H9 (cell line): ENCODE measurements around the gene THOC2. TPM values are rescaled to one million over a fixed set of nuclear protein-coding genes. Genes with fewer than 3 reads are reported as not detected.
A peak's percentile ranks its signal among the peaks of the same experiment; 100 is the strongest.
"Not testable (repeated sequence)": the region's sequence is repeated elsewhere in the genome, so short reads cannot be mapped to it uniquely, and the experiment has no call there.

ENCODE experiments used
- DNase-seq: peaks from one replicate; pipeline ENCODE4 v3.0.0-alpha.2; 2017
- H2AFZ ChIP-seq: one replicate; pipeline ENCODE4 v1.6.1; 2013; ENCODE audit warnings: mild to moderate bottlenecking, low read length, control low read depth, moderate library complexity
- H2AK5ac ChIP-seq: 2 replicates; pipeline ENCODE4 v1.6.1; 2013; ENCODE audit warnings: low read length, control low read depth, mixed read lengths; ENCODE audit not compliant: insufficient read length
- H2BK120ac ChIP-seq: one replicate; pipeline ENCODE4 v1.6.1; 2013; ENCODE audit warnings: low read depth, mild to moderate bottlenecking, low read length, control low read depth, inconsistent platforms; ENCODE audit not compliant: poor library complexity, severe bottlenecking
- H2BK12ac ChIP-seq: 2 replicates; pipeline ENCODE4 v1.6.1; 2013; ENCODE audit warnings: low read length, control low read depth, mixed read lengths, low read depth; ENCODE audit not compliant: insufficient read length
- H2BK15ac ChIP-seq: 2 replicates; pipeline ENCODE4 v1.6.1; 2013; ENCODE audit warnings: low read depth, low read length, control low read depth
- H2BK20ac ChIP-seq: one replicate; pipeline ENCODE4 v1.6.1; 2013; ENCODE audit warnings: low read depth, mild to moderate bottlenecking, low read length, control low read depth, inconsistent platforms; ENCODE audit not compliant: poor library complexity, severe bottlenecking
- H2BK5ac ChIP-seq: 2 replicates; pipeline ENCODE4 v1.6.1; 2013; ENCODE audit warnings: low read length, control low read depth, mixed read lengths; ENCODE audit not compliant: insufficient read length
- H3K14ac ChIP-seq: 2 replicates; pipeline ENCODE4 v1.6.1; 2013; ENCODE audit warnings: low read length, control low read depth; ENCODE audit not compliant: insufficient read depth
- H3K18ac ChIP-seq: 2 replicates; pipeline ENCODE4 v1.6.1; 2013; ENCODE audit warnings: low read depth, mild to moderate bottlenecking, mixed read lengths, low read length, control low read depth; ENCODE audit not compliant: insufficient read length
- H3K23ac ChIP-seq: 2 replicates; pipeline ENCODE4 v1.6.1; 2013; ENCODE audit warnings: low read length, control low read depth, mixed read lengths, low read depth; ENCODE audit not compliant: insufficient read length
- H3K23me2 ChIP-seq: 2 replicates; pipeline ENCODE4 v1.6.1; 2013; ENCODE audit warnings: low read depth, mild to moderate bottlenecking, mixed read lengths, low read length, control low read depth; ENCODE audit not compliant: insufficient read length, poor library complexity, severe bottlenecking
- H3K27ac ChIP-seq: 2 replicates; pipeline ENCODE4 v1.5.1; 2013; ENCODE audit warnings: low read length, control low read depth, mixed read lengths, low read depth; ENCODE audit not compliant: insufficient read length
- H3K27me3 ChIP-seq: 2 replicates; pipeline ENCODE4 v1.6.1; 2013; ENCODE audit warnings: low read length, control low read depth, inconsistent platforms; ENCODE audit not compliant: insufficient read depth
- H3K4ac ChIP-seq: 2 replicates; pipeline ENCODE4 v1.6.1; 2013; ENCODE audit warnings: low read depth, mild to moderate bottlenecking, control low read depth, inconsistent platforms, low read length, moderate library complexity
- H3K4me1 ChIP-seq: 2 replicates; pipeline ENCODE4 v1.6.1; 2013; ENCODE audit warnings: low read length, control low read depth, inconsistent platforms; ENCODE audit not compliant: insufficient read depth
- H3K4me2 ChIP-seq: 2 replicates; pipeline ENCODE4 v1.6.1; 2013; ENCODE audit warnings: low read length, control low read depth, mixed read lengths; ENCODE audit not compliant: insufficient read length, insufficient read depth
- H3K56ac ChIP-seq: 2 replicates; pipeline ENCODE4 v1.6.1; 2013; ENCODE audit warnings: low read depth, mild to moderate bottlenecking, mixed read lengths, low read length, control low read depth; ENCODE audit not compliant: insufficient read length
- H3K79me1 ChIP-seq: 2 replicates; pipeline ENCODE4 v1.6.1; 2013; ENCODE audit warnings: low read depth, mild to moderate bottlenecking, moderate library complexity, low read length, control low read depth, inconsistent platforms; ENCODE audit not compliant: insufficient read depth, poor library complexity, severe bottlenecking
- H3K79me2 ChIP-seq: 2 replicates; pipeline ENCODE4 v1.6.1; 2013; ENCODE audit warnings: low read length, control low read depth, inconsistent platforms; ENCODE audit not compliant: insufficient read depth
- H3K9ac ChIP-seq: 2 replicates; pipeline ENCODE4 v1.6.1; 2013; ENCODE audit warnings: low read length, control low read depth, mixed read lengths; ENCODE audit not compliant: insufficient read length; ENCODE audit errors: extremely low read depth
- H3K9me3 ChIP-seq: one replicate; pipeline ENCODE4 v1.6.1; 2013; ENCODE audit warnings: low read depth, low read length, inconsistent platforms; ENCODE audit not compliant: control insufficient read depth
- H3T11ph ChIP-seq: one replicate; pipeline ENCODE4 v1.6.1; 2013; ENCODE audit warnings: mild to moderate bottlenecking, low read length, control low read depth, inconsistent platforms
- H4K20me1 ChIP-seq: one replicate; pipeline ENCODE4 v1.6.1; 2013; ENCODE audit not compliant: control insufficient read depth, insufficient read length, insufficient read depth
- H4K5ac ChIP-seq: 2 replicates; pipeline ENCODE4 v1.6.1; 2013; ENCODE audit warnings: low read depth, mild to moderate bottlenecking, mixed read lengths, low read length, control low read depth; ENCODE audit not compliant: insufficient read length
- H4K8ac ChIP-seq: replicated peaks from 2 replicates; pipeline ENCODE4 v1.6.1; 2013; ENCODE audit warnings: low read length, control low read depth, mixed read lengths, low read depth; ENCODE audit not compliant: insufficient read length
- H4K91ac ChIP-seq: 2 replicates; pipeline ENCODE4 v1.6.1; 2013; ENCODE audit warnings: low read depth, mild to moderate bottlenecking, moderate library complexity, mixed read lengths, low read length, control low read depth; ENCODE audit not compliant: insufficient read length
- H3K27ac Mint-ChIP-seq, 3 experiments: 2 replicates in 2 of 3; 3 replicates in 1 of 3; pipeline ENCODE4 v1.8.0; 2020 to 2021; ENCODE audit warnings: mixed read lengths in 3 of 3, mild to moderate bottlenecking in 1 of 3, moderate library complexity in 1 of 3
- H3K27me3 Mint-ChIP-seq: 2 replicates; pipeline ENCODE4 v1.8.0; 2021; ENCODE audit warnings: low read depth, mild to moderate bottlenecking, moderate library complexity, mixed read lengths
- H3K36me3 Mint-ChIP-seq, 3 experiments: 2 replicates in 2 of 3; 3 replicates in 1 of 3; pipeline ENCODE4 v1.8.0; 2020 to 2021; ENCODE audit warnings: low read depth in 3 of 3, mixed read lengths in 3 of 3; ENCODE audit not compliant: insufficient read depth in 1 of 3
- H3K4me1 Mint-ChIP-seq, 2 experiments: 2 replicates each; pipeline ENCODE4 v1.8.0; 2020; ENCODE audit warnings: mixed read lengths in 2 of 2
- H3K4me3 Mint-ChIP-seq, 2 experiments: 2 replicates in 1 of 2; 3 replicates in 1 of 2; pipeline ENCODE4 v1.8.0; 2020 to 2021; ENCODE audit warnings: mild to moderate bottlenecking in 2 of 2, mixed read lengths in 2 of 2, moderate library complexity in 1 of 2
- H3K9me3 Mint-ChIP-seq, 2 experiments: 2 replicates in 1 of 2; 3 replicates in 1 of 2; pipeline ENCODE4 v1.8.0; 2020; ENCODE audit warnings: mild to moderate bottlenecking in 2 of 2, mixed read lengths in 2 of 2, moderate library complexity in 1 of 2
- CTCF ChIP-seq: fragments of 200-600 bp; sonication (generic); conservative IDR thresholded peaks from 3 replicates; pipeline ENCODE4 v1.8.0; 2021; ENCODE audit warnings: antibody characterized with exemption, mild to moderate bottlenecking
- WGBS: extraction: QIAGEN DNeasy Blood & Tissue Kit; methylation state at CpG from one replicate; pipeline ENCODE4 v1.1.7; 2013; ENCODE audit warnings: missing lambda C conversion rate, low lambda C conversion rate, mixed read lengths; ENCODE audit not compliant: insufficient read length; ENCODE audit errors: extremely low coverage; 5-methylcytosine and 5-hydroxymethylcytosine counted together
- total RNA-seq: library from RNA; stranded (reverse); gene quantifications from 2 replicates; pipeline ENCODE4 v1.2.1, GENCODE V29; 2021

THOC2 gene
- total RNA-seq, 1 experiment from 2014 or later, result 72.1 TPM

GRCh38 chrX:123682186-123682585, 50.7 kb downstream of the THOC2 start:
- no peak for TF ChIP-seq CTCF
- Histone ChIP-seq H4K5ac (no peak overlapping the region), H4K91ac (no peak overlapping the region), H3K18ac (no peak overlapping the region), H2BK12ac (no peak overlapping the region), H3K9me3 (peaks cover 11% of the 10 kb centered on the region), H3K79me2 (no peaks in the 10 kb centered on the region), H3K79me1 (no peaks in the 10 kb centered on the region), H2AFZ (no peak overlapping the region), H2BK20ac (no peak overlapping the region), H2BK15ac (no peak overlapping the region), H3K27me3 (no peaks in the 10 kb centered on the region), H3K27ac (no peak overlapping the region), H4K20me1 (no peaks in the 10 kb centered on the region), H2AK5ac (no peak overlapping the region), H3K4ac (no peak overlapping the region), H3K56ac (no peak overlapping the region), H3K9ac (no peak overlapping the region), H3T11ph (no peak overlapping the region), H3K4me1 (no peaks in the 10 kb centered on the region; the same call in 1 of the 2 replicates), H4K8ac (no peak overlapping the region), H3K14ac (no peak overlapping the region), H2BK120ac (no peak overlapping the region), H3K23ac (no peak overlapping the region), H3K4me2 (no peak overlapping the region), H2BK5ac (no peak overlapping the region), H3K23me2 (no peaks in the 10 kb centered on the region)
- DNase-seq, result no peak
- Mint-ChIP-seq H3K27me3 (no peaks in the 10 kb centered on the region), H3K36me3 (peaks cover 18 to 62% (median 50%) of the 10 kb centered on the region in 3 experiments), H3K27ac (no peak overlapping the region), H3K4me3 (no peak overlapping the region), H3K4me1 (peaks cover 13 to 14% of the 10 kb centered on the region in 2 experiments), H3K9me3 (peaks cover 4 to 57% of the 10 kb centered on the region in 2 experiments; a peak in 3 of 5 replicates)

- not testable (repeated sequence) for H3K14ac ChIP-seq, H3K4me2 ChIP-seq, H2BK120ac ChIP-seq, H3K4me1 ChIP-seq, H4K5ac ChIP-seq, H3K4me3 Mint-ChIP-seq, H3K18ac ChIP-seq, H2BK5ac ChIP-seq, H3K4ac ChIP-seq, H3K79me2 ChIP-seq, H4K8ac ChIP-seq, H3K23ac ChIP-seq, H2AFZ ChIP-seq, H3K56ac ChIP-seq, H4K20me1 ChIP-seq, H3K27ac ChIP-seq, H2BK12ac ChIP-seq, H3K23me2 ChIP-seq, H3K27me3 ChIP-seq, H2BK20ac ChIP-seq, DNase-seq, H4K91ac ChIP-seq, H3K79me1 ChIP-seq, H3K27me3 Mint-ChIP-seq, H2BK15ac ChIP-seq, H3K9ac ChIP-seq, H2AK5ac ChIP-seq, H3T11ph ChIP-seq
- peaks cover 24% of the 10 kb centered on the region for H3K9me3 ChIP-seq
- peak overlapping the region in 1 of 3 experiments; percentile 55; a peak in 1 of 7 replicates for H3K27ac Mint-ChIP-seq
- H3K36me3 Mint-ChIP-seq, result peaks cover 18 to 54% (median 40%) of the 10 kb centered on the region in 3 experiments
- H3K9me3 Mint-ChIP-seq, result peaks cover 4 to 62% of the 10 kb centered on the region in 2 experiments; a peak in 3 of 5 replicates
- no CpG with 5 or more reads among the region's 15 CpGs for WGBS
- peaks cover 13 to 14% of the 10 kb centered on the region in 2 experiments for H3K4me1 Mint-ChIP-seq
Observed at GRCh38 chrX:123679733-123680460, 53.0 kb downstream of the THOC2 start.
